Measurements from ENCODE around the gene FRS3.

The FRS3 gene

GRCh38 chr6:41732149-41732548 is 47.6 kb downstream of the FRS3 start:
- H3K27me3 ChIP-seq (ENCODE audit: control insufficient read depth, insufficient read depth, low read length), result peaks cover 6% of the 10 kb centered on the region
- H3K4me3 ChIP-seq (ENCODE audit: low read depth, low read length), result no peak overlapping the region
- no peaks in the 10 kb centered on the region for H3K9me3 ChIP-seq (ENCODE audit: control insufficient read depth, insufficient read depth, low read depth, low read length)
- H3K27ac ChIP-seq (ENCODE audit: low read depth, low read length), result no peak overlapping the region
- peaks cover 46% of the 10 kb centered on the region for H3K4me1 ChIP-seq (ENCODE audit: control insufficient read depth, insufficient read depth, low read length)
- H3K36me3 ChIP-seq (ENCODE audit: control insufficient read depth, insufficient read depth, low read length), result no peaks in the 10 kb centered on the region
- no peak overlapping the region for H3K9ac ChIP-seq (ENCODE audit: low read length)

- H3K27ac ChIP-seq (ENCODE audit: low read depth, low read length), result no peak overlapping the region
- H3K4me1 ChIP-seq (ENCODE audit: control insufficient read depth, insufficient read depth, low read length), result peaks cover 45% of the 10 kb centered on the region
- no peaks in the 10 kb centered on the region for H3K9me3 ChIP-seq (ENCODE audit: control insufficient read depth, insufficient read depth, low read depth, low read length)
- H3K4me3 ChIP-seq (ENCODE audit: low read depth, low read length), result no peak overlapping the region
- H3K27me3 ChIP-seq (ENCODE audit: control insufficient read depth, insufficient read depth, low read length), result peaks cover 6% of the 10 kb centered on the region
- H3K9ac ChIP-seq (ENCODE audit: low read length), result no peak overlapping the region
- H3K36me3 ChIP-seq (ENCODE audit: control insufficient read depth, insufficient read depth, low read length), result no peaks in the 10 kb centered on the region
Measured at GRCh38 chr6:41731561-41732086, 48.1 kb downstream of the FRS3 start.

GRCh38 chr6:41730531-41731436 is 48.9 kb downstream of the FRS3 start:
- Histone ChIP-seq H3K36me3 (ENCODE audit: control insufficient read depth, insufficient read depth, low read length) (no peaks in the 10 kb centered on the region), H3K9me3 (ENCODE audit: control insufficient read depth, insufficient read depth, low read depth, low read length) (no peaks in the 10 kb centered on the region), H3K27ac (ENCODE audit: low read depth, low read length) (no peak overlapping the region), H3K9ac (ENCODE audit: low read length) (no peak overlapping the region), H3K4me3 (ENCODE audit: low read depth, low read length) (no peak overlapping the region), H3K4me1 (ENCODE audit: control insufficient read depth, insufficient read depth, low read length) (peaks cover 37% of the 10 kb centered on the region), H3K27me3 (ENCODE audit: control insufficient read depth, insufficient read depth, low read length) (peaks cover 6% of the 10 kb centered on the region)

- no peak overlapping the region for H3K27ac ChIP-seq (ENCODE audit: low read depth, low read length)
- H3K9me3 ChIP-seq (ENCODE audit: control insufficient read depth, insufficient read depth, low read depth, low read length), result no peaks in the 10 kb centered on the region
- H3K27me3 ChIP-seq (ENCODE audit: control insufficient read depth, insufficient read depth, low read length), result peaks cover 6% of the 10 kb centered on the region
- no peaks in the 10 kb centered on the region for H3K36me3 ChIP-seq (ENCODE audit: control insufficient read depth, insufficient read depth, low read length)
- peaks cover 38% of the 10 kb centered on the region for H3K4me1 ChIP-seq (ENCODE audit: control insufficient read depth, insufficient read depth, low read length)
- H3K4me3 ChIP-seq (ENCODE audit: low read depth, low read length), result no peak overlapping the region
- no peak overlapping the region for H3K9ac ChIP-seq (ENCODE audit: low read length)
Measured at GRCh38 chr6:41729624-41730023, 50.1 kb downstream of the FRS3 start.

GRCh38 chr6:41728954-41729353 is 50.7 kb downstream of the FRS3 start:
- H3K36me3 ChIP-seq (ENCODE audit: control insufficient read depth, insufficient read depth, low read length), result no peaks in the 10 kb centered on the region
- H3K9me3 ChIP-seq (ENCODE audit: control insufficient read depth, insufficient read depth, low read depth, low read length), result no peaks in the 10 kb centered on the region
- H3K4me3 ChIP-seq (ENCODE audit: low read depth, low read length), result no peak overlapping the region
- H3K9ac ChIP-seq (ENCODE audit: low read length), result no peak overlapping the region
- no peak overlapping the region for H3K27ac ChIP-seq (ENCODE audit: low read depth, low read length)
- H3K4me1 ChIP-seq (ENCODE audit: control insufficient read depth, insufficient read depth, low read length), result peaks cover 44% of the 10 kb centered on the region
- peaks cover 6% of the 10 kb centered on the region for H3K27me3 ChIP-seq (ENCODE audit: control insufficient read depth, insufficient read depth, low read length)

- H3K9me3 ChIP-seq (ENCODE audit: control insufficient read depth, insufficient read depth, low read depth, low read length), result no peaks in the 10 kb centered on the region
- H3K36me3 ChIP-seq (ENCODE audit: control insufficient read depth, insufficient read depth, low read length), result no peaks in the 10 kb centered on the region
- peaks cover 3% of the 10 kb centered on the region for H3K27me3 ChIP-seq (ENCODE audit: control insufficient read depth, insufficient read depth, low read length)
- no peak overlapping the region for H3K4me3 ChIP-seq (ENCODE audit: low read depth, low read length)
- peaks cover 47% of the 10 kb centered on the region for H3K4me1 ChIP-seq (ENCODE audit: control insufficient read depth, insufficient read depth, low read length)
- H3K27ac ChIP-seq (ENCODE audit: low read depth, low read length), result no peak overlapping the region
- H3K9ac ChIP-seq (ENCODE audit: low read length), result no peak overlapping the region
Measured at GRCh38 chr6:41728073-41728936, 51.4 kb downstream of the FRS3 start.

GRCh38 chr6:41727705-41728072 is 52.0 kb downstream of the FRS3 start:
- peaks cover 46% of the 10 kb centered on the region for H3K4me1 ChIP-seq (ENCODE audit: control insufficient read depth, insufficient read depth, low read length)
- H3K4me3 ChIP-seq (ENCODE audit: low read depth, low read length), result no peak overlapping the region
- H3K9ac ChIP-seq (ENCODE audit: low read length), result no peak overlapping the region
- no peaks in the 10 kb centered on the region for H3K36me3 ChIP-seq (ENCODE audit: control insufficient read depth, insufficient read depth, low read length)
- H3K9me3 ChIP-seq (ENCODE audit: control insufficient read depth, insufficient read depth, low read depth, low read length), result no peaks in the 10 kb centered on the region
- no peaks in the 10 kb centered on the region for H3K27me3 ChIP-seq (ENCODE audit: control insufficient read depth, insufficient read depth, low read length)
- no peak overlapping the region for H3K27ac ChIP-seq (ENCODE audit: low read depth, low read length)

GRCh38 chr6:41726876-41727275 is 52.8 kb downstream of the FRS3 start:
- Histone ChIP-seq H3K9ac (ENCODE audit: low read length) (no peak overlapping the region), H3K36me3 (ENCODE audit: control insufficient read depth, insufficient read depth, low read length) (no peaks in the 10 kb centered on the region), H3K4me1 (ENCODE audit: control insufficient read depth, insufficient read depth, low read length) (peaks cover 42% of the 10 kb centered on the region), H3K9me3 (ENCODE audit: control insufficient read depth, insufficient read depth, low read depth, low read length) (no peaks in the 10 kb centered on the region), H3K27ac (ENCODE audit: low read depth, low read length) (no peak overlapping the region), H3K4me3 (ENCODE audit: low read depth, low read length) (no peak overlapping the region), H3K27me3 (ENCODE audit: control insufficient read depth, insufficient read depth, low read length) (no peaks in the 10 kb centered on the region)

GRCh38 chr6:41724586-41725501 is 54.9 kb downstream of the FRS3 start:
- H3K9ac ChIP-seq (ENCODE audit: low read length), result no peak overlapping the region
- no peak overlapping the region for H3K4me3 ChIP-seq (ENCODE audit: low read depth, low read length)
- no peak overlapping the region for H3K27ac ChIP-seq (ENCODE audit: low read depth, low read length)
- no peaks in the 10 kb centered on the region for H3K9me3 ChIP-seq (ENCODE audit: control insufficient read depth, insufficient read depth, low read depth, low read length)
- H3K27me3 ChIP-seq (ENCODE audit: control insufficient read depth, insufficient read depth, low read length), result no peaks in the 10 kb centered on the region
- peaks cover 34% of the 10 kb centered on the region for H3K4me1 ChIP-seq (ENCODE audit: control insufficient read depth, insufficient read depth, low read length)
- H3K36me3 ChIP-seq (ENCODE audit: control insufficient read depth, insufficient read depth, low read length), result no peaks in the 10 kb centered on the region

- Histone ChIP-seq H3K9ac (ENCODE audit: low read length) (no peak overlapping the region), H3K9me3 (ENCODE audit: control insufficient read depth, insufficient read depth, low read depth, low read length) (no peaks in the 10 kb centered on the region), H3K4me3 (ENCODE audit: low read depth, low read length) (no peak overlapping the region), H3K27me3 (ENCODE audit: control insufficient read depth, insufficient read depth, low read length) (no peaks in the 10 kb centered on the region), H3K36me3 (ENCODE audit: control insufficient read depth, insufficient read depth, low read length) (no peaks in the 10 kb centered on the region), H3K27ac (ENCODE audit: low read depth, low read length) (no peak overlapping the region), H3K4me1 (ENCODE audit: control insufficient read depth, insufficient read depth, low read length) (peaks cover 27% of the 10 kb centered on the region)
Measured at GRCh38 chr6:41724228-41724580, 55.5 kb downstream of the FRS3 start.

All from HUES6 (cell line).